SK-MEL-5 (cell line): ENCODE results near the gene COX19. TPM values are rescaled to one million over a fixed set of nuclear protein-coding genes. Genes with fewer than 3 reads are reported as not detected.

Experiments
- DNase-seq: peaks from one replicate; pipeline ENCODE4 v3.0.0-alpha.2; 2016; ENCODE audit warnings: low read depth, low spot score
- in situ Hi-C: cut with HindIII; loops from 2 replicates; pipeline ENCODE4 v1.10.0; 2016; ENCODE audit warnings: low sequenced_read_pairs, high pct_unique_total_duplicates, low pct_unique_long_range_greater_than_20kb
- small RNA-seq, 2 experiments: library from RNA; depleted of rRNA; stranded (forward); fragments of <200 nt; gene quantifications; one replicate each; pipeline ENCODE3, GENCODE V24; 2014
- total RNA-seq: library from RNA; depleted of rRNA; stranded (reverse); fragments of >200 nt; shearing (Covaris generic); gene quantifications from 2 replicates; pipeline ENCODE4 v1.2.3, GENCODE V29; 2014; rRNA removed

Gene COX19
- total RNA-seq, 1 experiment from 2014 or later, result 12.9 TPM

DNA sequence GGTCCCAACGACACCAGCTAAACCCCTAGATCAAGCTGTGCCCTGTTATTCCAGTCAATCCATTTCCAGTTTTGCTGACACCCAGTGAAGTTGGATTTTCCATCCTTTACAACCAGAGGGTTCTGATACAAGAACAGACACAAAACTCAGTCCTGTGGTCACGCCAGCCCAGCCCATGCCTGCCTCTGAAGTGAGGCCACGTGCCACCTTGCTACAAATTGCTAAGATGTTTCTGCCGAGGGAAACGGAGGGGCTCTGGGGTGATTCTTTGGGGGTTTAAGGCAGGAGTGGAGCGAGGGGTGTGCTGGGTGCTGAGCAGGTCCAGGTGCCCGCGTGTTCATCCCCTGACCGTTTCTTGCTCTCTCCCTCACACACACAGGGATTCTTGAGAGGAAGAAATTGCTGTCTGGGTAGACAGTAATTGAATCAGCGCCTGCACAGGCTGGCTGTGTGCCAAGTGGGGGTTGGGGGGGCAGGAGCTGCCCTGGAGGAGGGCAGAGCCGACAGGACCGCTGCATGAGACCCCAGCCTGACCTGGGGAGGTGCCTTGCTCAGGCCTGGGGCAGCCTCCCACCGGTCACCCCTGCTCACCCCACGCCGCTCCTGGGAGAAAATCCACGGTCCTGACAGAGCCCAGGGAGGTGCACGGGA, 58.9 kb downstream of the COX19 start:
- DNase-seq, result no peak
- in situ Hi-C loops, result no loop called here

Small RNA genes lying within 50 kb of the gene (small RNA-seq; reads per million reads assigned to genes)
- gene MIR339, result 0.19 to 12.5 reads per million in 2 experiments

Other genes with a start within 250 kb of the COX19 start
- 71.2 and 71.7 TPM in 2 replicates for gene DNAAF5, start 248.8 kb downstream of the COX19 start, total RNA-seq
- 8.2 and 13.9 TPM in 2 replicates for gene PRKAR1B, start 248.3 kb downstream of the COX19 start, total RNA-seq
- 56.5 and 66.3 TPM in 2 replicates for gene SUN1, start 143.1 kb downstream of the COX19 start, total RNA-seq
- gene GET4, start 99.0 kb downstream of the COX19 start, total RNA-seq, result 43.2 and 45.8 TPM in 2 replicates
- gene ADAP1, start 20.9 kb downstream of the COX19 start, total RNA-seq, result 4.4 and 5.5 TPM in 2 replicates
- not detected in 2 replicates for gene CYP2W1, start 7.6 kb upstream of the COX19 start, total RNA-seq
- gene GPR146, start 69.0 kb upstream of the COX19 start, total RNA-seq, result 8.4 and 10.4 TPM in 2 replicates
- 0.11 and 0.13 TPM in 2 replicates for gene GPER1, start 112.6 kb upstream of the COX19 start, total RNA-seq
- gene ZFAND2A, start 184.6 kb upstream of the COX19 start, total RNA-seq, result 22.8 and 23.5 TPM in 2 replicates